HG03159 (cell line): ENCODE data around the gene RPLP2.

Source experiments
- ATAC-seq: cut with Tn5 transposase; IDR thresholded peaks from one replicate; pipeline ENCODE4 v1.9.1; 2021; ENCODE audit warnings: mild to moderate bottlenecking, moderate library complexity; ENCODE audit not compliant: unreplicated experiment

Gene RPLP2

DNA sequence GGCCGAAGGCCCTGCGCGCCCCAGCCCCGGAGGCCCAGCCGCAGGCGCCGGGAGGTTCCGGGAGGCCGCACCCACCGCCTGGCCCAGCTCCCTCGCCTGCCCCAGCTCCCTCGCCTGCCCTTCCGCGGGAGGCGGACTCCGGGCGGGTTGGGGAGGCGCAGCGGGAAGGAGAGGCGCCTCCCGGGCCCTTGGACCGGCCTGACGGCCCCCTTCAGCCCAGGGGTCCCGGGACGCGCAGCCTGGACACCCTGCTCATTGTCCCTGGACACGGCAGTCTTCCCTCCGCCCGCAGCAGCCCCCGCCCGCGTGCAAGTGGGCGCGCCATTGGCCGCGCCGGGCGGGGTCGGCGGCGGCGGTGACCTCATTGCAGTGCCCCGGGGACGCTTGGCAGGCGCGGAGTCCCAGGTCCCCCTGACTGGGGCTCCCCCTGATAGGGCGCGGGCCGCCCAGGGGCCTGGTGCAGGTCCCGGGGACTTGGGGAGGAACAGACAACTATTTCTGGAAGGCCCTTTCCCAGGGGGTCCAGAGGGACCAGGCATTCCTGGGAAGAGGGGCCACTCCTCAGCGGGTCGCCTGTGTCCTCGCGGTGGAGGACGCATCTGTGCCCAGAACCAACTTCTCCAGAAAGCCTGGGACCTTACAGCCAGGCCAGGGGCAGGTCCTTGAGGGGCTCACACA is 23.5 kb downstream of the RPLP2 start:
- peak; percentile 11 for ATAC-seq

DNA sequence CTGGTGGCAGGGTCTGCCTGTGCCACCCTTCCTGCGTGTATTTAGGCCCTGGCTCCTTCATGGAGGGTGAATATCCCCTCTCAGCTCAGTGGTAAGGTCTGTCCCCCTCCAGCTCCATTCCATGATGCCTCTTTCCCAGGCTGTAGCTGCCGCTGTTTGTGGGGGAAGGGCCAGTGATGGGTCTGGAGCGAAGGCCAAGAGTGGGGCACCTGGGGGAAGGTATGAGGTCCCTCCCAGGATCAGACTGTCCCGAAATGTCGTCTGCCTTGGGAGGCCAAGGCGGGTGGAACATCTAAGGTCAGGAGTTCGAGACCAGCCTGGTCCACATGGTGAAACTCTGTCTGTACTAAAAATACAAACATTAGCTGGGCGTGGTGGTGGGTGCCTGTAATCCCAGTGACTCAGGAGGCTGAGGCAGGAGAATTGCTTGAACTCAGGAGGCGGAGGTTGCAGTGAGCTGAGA is 24.1 kb downstream of the RPLP2 start:
- ATAC-seq, result no peak

DNA sequence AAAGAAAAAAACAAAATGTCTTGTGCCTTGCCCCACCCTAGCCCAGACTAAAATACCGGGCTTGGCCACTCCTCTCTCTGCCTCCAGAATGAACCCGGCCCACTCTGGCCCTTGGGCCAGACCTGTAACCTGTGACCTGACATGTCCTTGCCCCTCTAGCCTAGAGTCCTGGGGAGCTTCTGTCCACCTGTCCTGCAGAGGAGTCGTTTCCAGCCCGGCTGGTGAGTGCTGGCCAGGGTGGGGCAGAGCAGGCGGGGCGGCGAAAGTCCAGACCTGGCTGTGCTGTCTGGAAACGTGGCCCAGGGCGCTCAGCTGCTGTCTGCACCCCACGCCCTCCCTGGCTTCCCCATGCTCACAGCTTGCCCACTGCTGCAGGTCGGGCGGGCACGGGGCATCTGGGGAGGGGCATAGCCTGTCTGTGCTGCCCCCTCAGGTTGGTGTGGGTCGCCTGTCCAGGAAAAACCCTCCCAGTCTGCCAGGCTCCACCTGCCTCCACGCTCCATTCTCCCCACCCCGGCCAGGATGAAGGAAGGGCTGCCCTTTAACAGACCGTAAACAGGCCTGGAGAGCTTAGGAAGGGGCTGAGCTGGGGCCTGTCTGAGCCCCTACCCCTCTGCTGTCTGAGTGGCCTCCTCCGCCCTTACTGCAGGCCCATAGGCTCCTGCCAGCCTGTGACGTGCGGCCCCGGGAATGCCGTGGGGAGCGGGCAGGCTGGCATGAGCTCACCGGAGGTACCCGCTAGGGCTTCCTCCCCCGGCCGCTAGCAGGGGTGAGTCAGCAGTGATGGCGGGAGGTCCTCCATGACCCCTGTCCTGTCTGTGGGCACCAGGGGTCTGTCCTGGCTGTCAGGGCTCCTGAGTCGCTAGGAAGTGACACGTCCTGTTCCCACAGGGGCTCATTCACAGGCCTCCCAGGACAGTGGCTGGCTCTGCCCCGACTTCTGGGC is 24.9 kb downstream of the RPLP2 start:
- ATAC-seq, result no peak

DNA sequence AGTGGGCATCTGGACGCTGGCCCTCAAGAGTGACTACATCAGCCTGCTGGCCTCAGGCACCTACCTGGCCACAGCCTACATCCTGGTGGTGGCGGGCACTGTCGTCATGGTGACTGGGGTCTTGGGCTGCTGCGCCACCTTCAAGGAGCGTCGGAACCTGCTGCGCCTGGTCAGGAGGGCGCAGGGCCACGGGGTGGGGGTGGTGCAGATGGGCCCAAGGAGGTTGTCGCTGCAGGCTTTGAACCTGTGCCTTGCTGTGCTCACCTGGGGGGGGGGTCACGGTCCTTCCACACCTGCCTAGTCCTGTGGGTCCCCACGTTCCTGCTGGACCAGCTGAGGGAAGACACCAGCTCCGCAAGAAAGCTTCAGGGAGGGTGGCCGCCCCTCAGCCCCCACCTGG is 26.5 kb downstream of the RPLP2 start:
- no peak for ATAC-seq

DNA sequence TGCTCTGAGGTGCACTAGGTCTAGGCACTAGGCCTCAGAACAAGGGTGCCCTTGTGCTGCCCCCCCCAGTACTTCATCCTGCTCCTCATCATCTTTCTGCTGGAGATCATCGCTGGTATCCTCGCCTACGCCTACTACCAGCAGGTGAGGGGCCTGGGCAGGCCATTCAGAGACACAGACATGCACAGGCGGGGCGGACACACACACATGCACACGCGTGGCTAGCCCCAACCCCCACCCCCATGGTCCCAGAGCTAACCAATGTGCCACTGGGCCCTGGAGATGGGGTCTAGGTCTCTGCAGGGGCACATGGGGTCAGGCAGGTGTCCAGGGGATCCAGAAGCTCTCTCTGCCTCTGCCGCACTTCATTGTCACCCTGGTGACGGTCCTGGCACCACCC is 26.9 kb downstream of the RPLP2 start:
- no peak for ATAC-seq

DNA sequence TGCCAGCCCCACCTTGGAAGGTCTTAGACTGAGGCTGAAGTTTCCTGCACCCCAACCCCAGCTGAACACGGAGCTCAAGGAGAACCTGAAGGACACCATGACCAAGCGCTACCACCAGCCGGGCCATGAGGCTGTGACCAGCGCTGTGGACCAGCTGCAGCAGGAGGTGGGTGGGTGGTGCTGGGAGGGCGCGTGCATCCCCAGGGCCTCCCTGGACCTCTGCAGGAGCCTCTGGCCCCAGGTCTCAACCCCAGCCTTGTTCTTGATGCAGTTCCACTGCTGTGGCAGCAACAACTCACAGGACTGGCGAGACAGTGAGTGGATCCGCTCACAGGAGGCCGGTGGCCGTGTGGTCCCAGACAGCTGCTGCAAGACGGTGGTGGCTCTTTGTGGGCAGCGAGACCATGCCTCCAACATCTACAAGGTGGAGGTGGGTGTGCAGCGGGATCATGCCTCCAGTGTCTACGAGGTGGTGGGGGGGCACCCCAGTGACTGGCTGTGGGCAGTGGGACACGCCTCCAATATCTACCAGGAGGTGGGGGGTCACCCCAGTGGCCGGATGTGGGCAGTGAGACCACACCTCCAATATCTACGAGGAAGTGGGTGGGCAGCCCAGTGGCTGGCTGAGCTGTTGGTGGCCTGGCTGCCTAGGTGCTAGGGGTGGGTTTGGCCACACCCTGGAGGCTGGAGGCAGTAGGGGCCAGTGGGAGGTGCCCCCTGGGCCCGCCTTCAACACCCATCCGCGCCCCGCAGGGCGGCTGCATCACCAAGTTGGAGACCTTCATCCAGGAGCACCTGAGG is 27.6 kb downstream of the RPLP2 start:
- no peak for ATAC-seq

DNA sequence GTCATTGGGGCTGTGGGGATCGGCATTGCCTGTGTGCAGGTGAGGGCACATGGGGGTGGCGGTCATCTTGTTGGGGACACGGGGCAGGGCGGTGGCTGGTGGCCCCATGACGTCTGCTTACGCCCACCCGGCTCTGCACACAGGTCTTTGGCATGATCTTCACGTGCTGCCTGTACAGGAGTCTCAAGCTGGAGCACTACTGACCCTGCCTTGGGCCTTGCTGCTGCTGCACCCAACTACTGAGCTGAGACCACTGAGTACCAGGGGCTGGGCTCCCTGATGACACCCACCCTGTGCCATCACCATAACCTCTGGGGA is 28.2 kb downstream of the RPLP2 start:
- ATAC-seq, result no peak

DNA sequence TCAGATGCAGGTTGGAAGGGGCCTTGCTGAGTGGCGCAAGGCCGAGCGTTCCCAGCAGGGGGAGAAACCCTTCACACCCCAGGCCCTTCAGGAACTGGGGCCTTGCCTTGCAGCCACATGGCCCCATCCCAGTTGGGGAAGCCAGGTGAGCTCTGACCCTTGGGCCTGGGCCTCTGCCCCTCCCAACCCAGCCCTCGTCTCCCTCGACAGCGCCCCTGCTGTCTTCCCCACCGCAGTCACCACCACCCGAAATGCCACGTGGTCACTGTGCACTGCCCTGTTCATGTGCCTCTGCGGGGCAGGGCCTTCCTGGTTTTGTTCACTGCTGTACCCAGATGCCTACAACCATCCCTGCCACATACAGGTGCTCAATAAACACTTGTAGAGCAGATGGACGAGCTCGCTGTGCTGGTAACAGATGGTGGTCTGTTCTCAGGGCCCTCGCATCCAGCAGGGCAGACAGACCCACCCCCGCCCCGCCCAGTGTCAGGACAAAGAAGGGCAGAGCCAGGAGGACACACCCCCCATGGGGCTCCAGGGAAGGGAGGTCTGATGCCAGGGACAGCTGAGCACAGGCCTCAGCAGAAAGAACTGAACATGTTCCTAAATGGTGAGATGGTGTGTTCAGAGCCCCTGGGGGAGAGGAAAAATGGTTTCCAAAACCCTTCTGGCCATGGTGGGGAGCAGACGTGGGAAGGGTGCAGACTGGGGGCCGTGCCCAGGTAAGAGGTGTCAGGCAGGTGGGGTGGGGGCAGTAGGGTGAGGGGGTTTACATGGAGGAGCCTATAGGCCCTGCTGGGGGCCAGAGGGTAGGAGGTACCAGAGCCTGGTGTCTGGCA is 28.9 kb downstream of the RPLP2 start:
- ATAC-seq, result no peak

DNA sequence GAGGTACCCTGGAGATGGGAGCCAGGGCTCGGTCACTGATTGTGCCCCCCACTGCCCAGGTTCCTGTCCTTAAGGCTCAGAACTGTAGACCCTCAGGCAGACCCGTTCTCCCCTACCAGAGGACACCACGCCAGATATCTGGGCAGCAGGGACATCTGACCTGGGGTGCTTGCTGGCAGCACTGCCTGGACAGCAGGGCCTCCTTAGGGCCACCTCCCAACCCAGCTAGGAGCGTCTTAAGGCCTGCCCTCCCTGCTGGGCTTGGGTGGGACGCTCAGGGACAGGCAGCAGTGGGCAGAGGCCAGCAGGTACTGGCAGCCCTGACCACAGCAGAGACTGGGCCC is 29.5 kb downstream of the RPLP2 start:
- ATAC-seq, result no peak

DNA sequence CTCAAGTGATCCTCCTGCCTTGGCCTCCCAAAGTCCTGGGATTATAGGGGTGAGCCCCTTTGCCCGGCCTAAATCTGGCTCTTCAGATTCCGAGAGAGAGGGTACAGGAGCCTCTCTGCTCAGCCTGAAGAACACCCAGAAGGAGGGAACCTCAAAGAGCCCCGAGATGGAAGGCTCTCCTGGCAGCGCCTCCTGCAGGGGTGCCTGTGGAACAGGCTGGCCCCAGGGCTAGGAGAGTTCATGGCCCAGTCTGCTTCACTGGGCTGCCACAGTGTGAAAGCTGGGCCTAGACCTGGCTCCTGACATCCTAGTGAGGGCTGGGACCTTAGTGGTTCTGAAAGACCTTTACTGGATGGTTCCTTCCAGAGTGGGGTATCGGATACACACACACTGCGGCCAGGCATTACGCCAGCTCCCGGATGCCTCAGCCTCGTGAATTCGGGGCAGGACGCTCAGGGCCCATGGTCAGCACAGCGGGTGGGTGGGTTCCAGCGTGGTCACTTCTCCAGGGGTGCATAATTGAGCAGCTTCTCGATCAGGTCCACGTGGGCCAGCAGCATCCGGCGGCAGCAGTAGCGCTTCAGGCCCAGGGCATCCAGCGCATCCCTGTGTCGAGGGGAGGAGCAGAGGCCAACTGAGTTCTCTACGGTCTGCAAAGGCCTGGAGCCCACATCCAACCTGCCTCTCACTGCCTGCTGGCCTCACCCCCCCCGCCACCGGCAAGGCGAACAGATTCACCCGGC is 30.3 kb downstream of the RPLP2 start:
- no peak for ATAC-seq

DNA sequence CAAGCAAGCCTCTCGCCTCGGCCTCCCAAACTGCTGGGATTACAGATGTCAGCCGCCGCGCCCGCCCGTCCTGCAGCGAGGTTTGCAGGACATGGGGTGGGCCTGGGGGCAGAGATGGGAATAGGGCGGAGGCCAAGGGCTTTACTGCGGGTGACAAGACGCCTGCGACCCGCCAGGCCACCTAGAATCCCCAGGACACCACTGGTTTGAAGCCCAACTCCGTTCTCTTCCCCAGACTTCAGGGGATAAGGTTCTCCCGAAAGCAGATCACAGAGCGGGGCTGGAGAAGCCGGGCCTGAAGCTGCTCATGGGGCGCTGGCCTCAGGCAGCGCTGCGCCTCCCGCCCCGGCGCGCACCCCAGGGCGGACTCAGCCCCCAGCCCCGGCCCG is 32.2 kb downstream of the RPLP2 start:
- ATAC-seq, result peak; percentile 28

DNA sequence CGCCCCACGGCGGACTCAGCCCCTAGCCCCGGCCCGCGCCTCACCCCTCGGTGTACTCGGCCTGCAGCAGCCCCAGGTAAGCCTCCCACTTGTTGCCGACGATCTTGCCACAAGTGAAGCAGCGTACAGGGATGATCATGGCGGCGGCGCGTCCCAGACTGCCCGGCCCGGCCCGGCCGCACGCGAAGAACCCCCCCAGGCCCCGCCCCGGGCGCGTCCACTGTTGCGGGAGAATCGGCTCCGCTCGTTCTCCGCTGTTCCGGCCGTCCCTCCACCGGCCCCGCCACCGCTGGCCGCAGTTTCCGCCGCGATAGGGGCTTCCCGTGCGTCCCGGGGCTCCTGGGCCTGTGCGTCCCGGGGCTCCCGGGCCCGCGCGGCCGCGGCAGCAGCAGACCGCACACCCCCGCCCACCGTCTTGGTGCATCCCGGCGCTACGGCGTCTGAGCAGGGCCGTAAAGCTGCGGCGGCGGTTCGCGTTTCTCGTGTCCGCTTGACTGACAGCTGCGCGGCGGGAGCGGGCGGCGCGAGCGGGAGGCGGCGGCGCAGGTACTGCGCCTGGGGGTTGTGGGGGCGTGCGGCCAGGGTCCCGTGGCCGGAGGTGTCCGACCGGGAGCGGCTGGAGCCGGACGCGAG is 32.7 kb downstream of the RPLP2 start, which contains the start of the genes POLR2L and TSPAN4:
TSS of gene POLR2L (minus strand) at position 160 of the 633 bp plus-strand sequence. CDS start at position 139, 21 bp downstream.
TSS of gene TSPAN4 (plus strand) at position 483 of the 633 bp plus-strand sequence. CDS start 7,453 bp downstream, outside the sequence.
- ATAC-seq, result peak; percentile 65

DNA sequence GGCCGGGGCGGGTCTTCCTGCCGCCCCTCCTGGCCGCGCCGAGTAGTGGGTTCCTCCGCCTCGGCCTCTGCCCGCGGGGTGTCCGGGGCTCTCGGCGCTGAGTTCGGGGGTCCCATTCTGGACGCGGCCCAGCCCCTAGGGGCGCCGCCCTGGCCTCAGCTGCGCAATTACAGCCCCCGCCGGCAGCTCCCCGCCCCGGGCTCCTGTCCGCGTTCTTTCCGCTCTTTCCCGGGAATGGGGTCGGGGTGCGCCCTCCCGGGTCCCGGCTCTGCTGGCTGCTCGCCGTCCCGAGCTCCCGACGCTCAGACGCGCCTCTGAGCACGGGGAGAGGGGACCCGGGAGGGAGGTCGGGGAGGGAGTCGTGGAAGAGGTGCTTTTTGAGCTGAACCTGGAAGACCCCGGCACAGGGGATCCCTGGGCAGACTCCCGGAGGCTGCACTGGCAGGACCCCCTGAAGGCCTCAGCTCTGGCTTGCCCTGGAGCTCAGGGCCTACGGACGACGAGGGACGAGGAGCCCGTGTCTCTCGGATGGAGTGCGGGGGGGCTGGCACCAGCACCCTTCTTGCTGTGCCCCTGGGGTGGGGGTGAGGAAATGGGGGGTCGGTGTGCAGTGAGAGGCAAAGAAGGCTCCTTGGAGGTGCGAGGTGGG is 33.4 kb downstream of the RPLP2 start:
- peak; percentile 7 for ATAC-seq

DNA sequence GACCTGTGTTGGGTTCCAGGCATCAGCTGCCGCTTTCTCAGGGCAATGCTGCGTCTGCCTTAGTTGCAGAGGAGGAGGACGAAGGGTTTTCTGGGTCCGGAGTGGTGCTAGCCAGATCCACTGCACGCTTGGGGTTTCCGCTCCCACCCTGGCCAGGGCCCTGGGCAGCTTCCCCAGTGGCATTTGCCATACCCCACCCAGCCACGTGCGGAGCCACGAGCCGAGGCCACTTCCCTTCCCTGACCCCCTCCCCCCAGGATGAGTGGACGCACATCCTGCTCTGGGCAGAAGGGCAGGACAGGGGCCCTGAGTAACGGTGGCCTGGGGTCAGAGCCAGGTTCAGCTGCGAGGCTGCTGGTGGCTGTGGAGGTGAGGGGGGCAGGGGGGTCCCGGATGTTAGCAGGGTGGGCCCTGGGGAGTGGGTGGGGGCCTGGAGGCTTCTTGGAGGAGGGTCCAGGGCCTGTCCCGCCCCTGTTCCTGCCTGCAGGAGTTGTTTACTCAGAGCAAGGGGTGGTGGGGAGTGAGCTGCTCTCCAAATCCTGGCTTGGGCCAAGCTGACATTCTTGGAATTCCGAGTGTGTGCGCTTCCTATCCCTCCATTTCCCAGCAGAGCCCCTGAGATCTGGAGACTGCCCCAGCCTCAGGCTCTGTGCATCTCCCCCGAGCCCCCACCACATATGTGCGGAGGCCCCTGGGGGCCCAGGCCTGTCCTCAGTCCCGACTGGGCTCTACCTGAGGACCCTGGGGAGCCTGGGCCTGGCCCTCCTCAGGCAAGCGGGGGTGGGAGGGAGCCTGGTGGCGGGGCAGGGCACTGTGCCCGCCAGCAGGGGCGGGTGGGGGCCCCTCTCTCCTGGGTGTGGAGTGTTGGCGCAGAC is 34.3 kb downstream of the RPLP2 start:
- no peak for ATAC-seq

DNA sequence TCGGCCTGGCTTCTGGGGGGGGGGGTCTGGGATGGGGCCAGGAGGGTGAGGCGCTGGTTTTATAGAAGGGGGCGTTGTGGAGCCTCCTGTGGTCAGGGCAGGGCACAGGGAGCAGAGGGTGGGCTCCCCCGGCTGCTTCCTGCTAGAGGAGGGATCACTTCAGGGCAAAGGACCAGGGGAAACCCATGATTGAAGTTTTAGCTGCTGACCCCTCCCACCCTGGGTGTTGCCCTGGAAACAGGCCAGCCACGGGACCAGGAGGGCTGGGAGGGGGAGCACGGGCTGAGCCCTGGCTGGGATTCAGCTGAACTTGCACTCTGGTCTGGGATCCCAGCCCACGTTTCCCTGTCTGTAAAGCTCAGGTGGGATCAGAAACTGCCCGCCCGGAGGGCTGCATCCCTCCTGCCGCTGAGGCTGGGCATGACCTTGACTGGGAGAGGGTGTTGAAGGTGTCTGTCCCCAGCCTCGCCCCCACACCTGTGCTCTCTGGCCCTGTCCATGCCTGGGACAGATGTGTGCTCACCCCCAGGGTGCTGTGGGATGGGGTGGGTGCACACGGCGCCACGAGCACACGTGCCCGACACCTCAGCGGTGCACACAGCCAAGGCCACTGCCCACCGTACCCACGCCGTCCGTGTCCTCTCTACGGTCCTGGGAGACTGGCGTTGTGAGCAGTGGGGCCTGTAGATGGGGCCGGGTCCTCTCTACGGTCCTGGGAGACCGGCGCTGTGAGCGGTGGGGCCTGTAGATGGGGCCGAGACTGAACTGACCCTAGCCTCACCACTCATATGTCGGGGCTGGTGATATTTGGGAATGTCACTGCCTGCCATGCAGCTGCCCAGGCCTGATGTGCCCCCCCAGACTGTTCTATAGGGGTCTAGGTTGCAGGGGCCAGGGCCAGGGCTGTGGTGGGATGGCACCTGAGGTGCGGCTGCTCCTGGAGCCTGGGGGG is 35.2 kb downstream of the RPLP2 start:
- no peak for ATAC-seq

DNA sequence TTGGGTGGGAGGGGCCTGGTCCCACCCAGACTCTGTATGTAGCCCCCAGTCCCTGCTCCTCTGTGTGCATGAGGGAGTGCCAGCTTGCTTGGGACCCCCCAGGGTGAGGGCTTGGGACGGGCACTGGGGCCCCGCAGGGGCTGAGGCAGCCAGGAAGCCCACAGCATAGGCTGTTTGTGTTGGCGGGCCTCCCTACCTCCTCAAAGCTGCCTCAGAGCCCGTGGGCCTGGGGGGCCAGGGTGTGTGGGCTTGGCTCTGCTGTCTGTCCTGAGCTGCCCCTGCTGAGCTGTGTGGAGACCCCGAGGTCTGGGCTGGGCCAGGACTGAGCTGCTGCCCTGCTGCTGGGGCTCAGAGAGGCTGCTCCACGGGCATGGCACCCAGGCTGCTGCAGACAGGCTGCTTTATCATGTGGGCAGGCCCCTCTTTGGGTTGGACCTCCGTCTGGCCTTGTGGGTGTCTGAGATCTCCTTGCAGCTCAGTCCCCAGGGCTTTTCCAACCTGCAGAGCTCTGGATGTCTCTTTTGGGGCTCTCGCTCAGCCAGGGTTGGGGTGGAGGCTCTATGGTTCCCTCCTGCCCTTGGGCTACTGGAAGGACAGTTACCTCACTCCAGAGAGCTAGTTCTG is 36.2 kb downstream of the RPLP2 start:
- ATAC-seq, result no peak
